GM18517 (cell line): ENCODE measurements around the gene SYT2.
"Not testable (repeated sequence)": the region's sequence is repeated elsewhere in the genome, so short reads cannot be mapped to it uniquely, and the experiment has no call there.

Source experiments
- ATAC-seq: cut with Tn5 transposase; IDR thresholded peaks from one replicate; pipeline ENCODE4 v1.9.1; 2021; ENCODE audit warnings: mild to moderate bottlenecking, moderate library complexity; ENCODE audit not compliant: unreplicated experiment

The SYT2 gene

GRCh38 chr1:202644219-202645096 is 65.8 kb downstream of the SYT2 start:
- ATAC-seq: no peak

- ATAC-seq: no peak
These were observed 66.6 kb downstream of the SYT2 start for GRCh38 chr1:202643397-202644218.

- ATAC-seq: no peak
These were observed 67.5 kb downstream of the SYT2 start for GRCh38 chr1:202642619-202643291.

- no peak for ATAC-seq
These were observed 68.0 kb downstream of the SYT2 start for GRCh38 chr1:202642212-202642611.

- ATAC-seq: no peak
These were observed 70.8 kb downstream of the SYT2 start for GRCh38 chr1:202639500-202639899.

GRCh38 chr1:202638701-202639305 is 71.5 kb downstream of the SYT2 start:
- not testable (repeated sequence) for ATAC-seq

- ATAC-seq: no peak
These were observed 72.1 kb downstream of the SYT2 start for GRCh38 chr1:202638019-202638700.

- ATAC-seq: not testable (repeated sequence)
These were observed 72.8 kb downstream of the SYT2 start for GRCh38 chr1:202637321-202638018.

- ATAC-seq: not testable (repeated sequence)
These were observed 74.1 kb downstream of the SYT2 start for GRCh38 chr1:202636171-202636570.

- no peak for ATAC-seq
These were observed 78.0 kb downstream of the SYT2 start for GRCh38 chr1:202632241-202632640.

- no peak for ATAC-seq
These were observed 79.0 kb downstream of the SYT2 start for GRCh38 chr1:202631076-202631923.

GRCh38 chr1:202630541-202630940 is 79.7 kb downstream of the SYT2 start:
- ATAC-seq: no peak

- ATAC-seq: not testable (repeated sequence)
These were observed 80.2 kb downstream of the SYT2 start for GRCh38 chr1:202630096-202630495.

- ATAC-seq: peak; percentile 93
These were observed 80.9 kb downstream of the SYT2 start for GRCh38 chr1:202629257-202629811.

GRCh38 chr1:202628646-202629215 is 81.5 kb downstream of the SYT2 start:
- ATAC-seq: peak; percentile 7

- ATAC-seq: no peak
These were observed 82.3 kb downstream of the SYT2 start for GRCh38 chr1:202627841-202628565.

GRCh38 chr1:202627036-202627435 is 83.2 kb downstream of the SYT2 start:
- not testable (repeated sequence) for ATAC-seq
